ENCODE measurements around the gene GUCY2D. TPM values are rescaled to one million over a fixed set of nuclear protein-coding genes. Genes with fewer than 3 reads are reported as not detected.

GUCY2D gene
- total RNA-seq: not detected in 2 replicates

GRCh38 chr17:8001976-8002720 is at the start of gene GUCY2D:
TSS of gene GUCY2D (plus strand) at chr17:8002615. CDS start at chr17:8003048, 433 bp downstream.

GRCh38 chr17:8038954-8039610 is 36.7 kb downstream of the GUCY2D start, which contains the start of gene ALOX15B:
TSS of gene ALOX15B (plus strand) at chr17:8039059. CDS start at chr17:8039156, 97 bp downstream.

Other genes starting within 250 kb of the GUCY2D start
- gene KDM6B, start 168.4 kb upstream of the GUCY2D start, total RNA-seq: 2.8 and 7.6 TPM in 2 replicates
- gene TMEM88, start 147.5 kb upstream of the GUCY2D start, total RNA-seq: 24.5 and 132 TPM in 2 replicates
- 90.2 and 171 TPM in 2 replicates for gene NAA38, start 145.1 kb upstream of the GUCY2D start, total RNA-seq
- 9.9 and 11.8 TPM in 2 replicates for gene CYB5D1, start 144.6 kb upstream of the GUCY2D start, total RNA-seq
- gene CHD3, start 113.8 kb upstream of the GUCY2D start, total RNA-seq: 113 and 162 TPM in 2 replicates
- gene RNF227, start 86.3 kb upstream of the GUCY2D start, total RNA-seq: 1.3 and 3.0 TPM in 2 replicates
- 0.49 and 0.63 TPM in 2 replicates for gene KCNAB3, start 72.8 kb upstream of the GUCY2D start, total RNA-seq
- 45.3 and 77.3 TPM in 2 replicates for gene TRAPPC1, start 70.7 kb upstream of the GUCY2D start, total RNA-seq
- gene CNTROB, start 70.4 kb upstream of the GUCY2D start, total RNA-seq: 18.7 and 19.1 TPM in 2 replicates
- not detected in 2 replicates for gene ALOX15B, start 36.4 kb downstream of the GUCY2D start, total RNA-seq
- not detected in 2 replicates for gene ALOX12B, start 85.1 kb downstream of the GUCY2D start, total RNA-seq
- not detected in 2 replicates for gene ALOXE3, start 115.9 kb downstream of the GUCY2D start, total RNA-seq
- not detected in 2 replicates for gene HES7, start 121.5 kb downstream of the GUCY2D start, total RNA-seq
- 9.1 and 17.7 TPM in 2 replicates for gene PER1, start 149.8 kb downstream of the GUCY2D start, total RNA-seq
- gene VAMP2, start 160.3 kb downstream of the GUCY2D start, total RNA-seq: 4.9 and 5.3 TPM in 2 replicates
- gene TMEM107, start 173.8 kb downstream of the GUCY2D start, total RNA-seq: 13.4 and 22.3 TPM in 2 replicates
- gene BORCS6, start 187.6 kb downstream of the GUCY2D start, total RNA-seq: 9.3 and 10.8 TPM in 2 replicates
- gene AURKB, start 208.0 kb downstream of the GUCY2D start, total RNA-seq: 23.2 and 37.6 TPM in 2 replicates
- 5.3 and 14.3 TPM in 2 replicates for gene CTC1, start 245.4 kb downstream of the GUCY2D start, total RNA-seq
- gene PFAS, start 246.7 kb downstream of the GUCY2D start, total RNA-seq: 18.9 and 28.9 TPM in 2 replicates

All from bladder microvascular endothelial cell (primary cell).